GM23248 (cell line): ENCODE measurements around the gene PODXL2. TPM values are rescaled to one million over a fixed set of nuclear protein-coding genes. Genes with fewer than 3 reads are reported as not detected.

Source experiments
- DNase-seq: peaks from one replicate; pipeline ENCODE4 v3.0.0-alpha.2; 2015
- H2AFZ ChIP-seq: fragments of 200-600 bp; sonication (generic); 2 replicates; pipeline ENCODE4 v1.6.1; 2016; ENCODE audit warnings: antibody characterized with exemption
- H3F3A ChIP-seq: fragments of 200-600 bp; sonication (generic); 2 replicates; pipeline ENCODE4 v1.6.1; 2016; ENCODE audit warnings: mild to moderate bottlenecking, antibody characterized with exemption, mixed run types; ENCODE audit not compliant: insufficient read depth
- H3K27ac ChIP-seq: fragments of 200-600 bp; sonication (generic); 2 replicates; pipeline ENCODE4 v1.5.1; 2016; ENCODE audit warnings: mild to moderate bottlenecking
- H3K27me3 ChIP-seq: fragments of 200-600 bp; sonication (generic); replicated peaks from 2 replicates; pipeline ENCODE4 v1.6.1; 2016; ENCODE audit warnings: mild to moderate bottlenecking; ENCODE audit not compliant: insufficient read depth
- H3K36me3 ChIP-seq: fragments of 200-600 bp; sonication (generic); 2 replicates; pipeline ENCODE4 v1.6.1; 2016; ENCODE audit warnings: low read depth, mild to moderate bottlenecking
- H3K4me1 ChIP-seq: fragments of 200-600 bp; sonication (generic); 2 replicates; pipeline ENCODE4 v1.6.1; 2016; ENCODE audit warnings: mild to moderate bottlenecking; ENCODE audit not compliant: insufficient read depth
- H3K4me2 ChIP-seq: fragments of 200-600 bp; sonication (generic); one replicate; pipeline ENCODE4 v1.6.1; 2016; ENCODE audit warnings: mild to moderate bottlenecking; ENCODE audit not compliant: unreplicated experiment
- H3K4me3 ChIP-seq: fragments of 200-600 bp; sonication (generic); 2 replicates; pipeline ENCODE4 v1.5.1; 2016; ENCODE audit warnings: mild to moderate bottlenecking
- H3K79me2 ChIP-seq: fragments of 200-600 bp; sonication (generic); 2 replicates; pipeline ENCODE4 v1.6.1; 2016; ENCODE audit warnings: mild to moderate bottlenecking; ENCODE audit not compliant: insufficient read depth
- H3K9ac ChIP-seq: fragments of 200-600 bp; sonication (generic); 2 replicates; pipeline ENCODE4 v1.6.1; 2016; ENCODE audit warnings: mild to moderate bottlenecking
- H3K9me2 ChIP-seq: fragments of 200-600 bp; sonication (generic); 2 replicates; pipeline ENCODE4 v1.6.1; 2016; ENCODE audit warnings: mixed run types, mild to moderate bottlenecking, moderate library complexity; ENCODE audit not compliant: insufficient read depth
- H3K9me3 ChIP-seq: fragments of 200-600 bp; sonication (generic); one replicate; pipeline ENCODE4 v1.6.1; 2017; ENCODE audit warnings: low read depth
- H4K20me1 ChIP-seq: fragments of 200-600 bp; sonication (generic); 2 replicates; pipeline ENCODE4 v1.6.0; 2016; ENCODE audit not compliant: insufficient read depth
- EZH2 ChIP-seq: fragments of 200-600 bp; sonication (generic); IDR thresholded peaks from 2 replicates; pipeline ENCODE4 v1.6.1; 2018; ENCODE audit warnings: antibody characterized with exemption, mild to moderate bottlenecking; ENCODE audit not compliant: insufficient read depth, poor library complexity, severe bottlenecking
- EZH2phosphoT487 ChIP-seq: fragments of 200-600 bp; sonication (generic); IDR thresholded peaks from 2 replicates; pipeline ENCODE4 v1.6.1; 2018; ENCODE audit warnings: antibody characterized with exemption, moderate library complexity, mild to moderate bottlenecking, low read depth; ENCODE audit not compliant: insufficient read depth
- WGBS, 2 experiments: methylation state at CpG; one replicate each; pipeline ENCODE4 v1.1.6; 2015 to 2017; ENCODE audit warnings: low lambda C conversion rate in 2 of 2, low coverage in 1 of 2; ENCODE audit errors: missing lambda C conversion rate in 2 of 2; 5-methylcytosine and 5-hydroxymethylcytosine counted together
- in situ Hi-C: fragments of 300-500 bp; cut with MboI; formaldehyde crosslinking; loops from 2 replicates; pipeline ENCODE4 v1.15.0; 2020
- polyA plus RNA-seq: library from polyadenylated mRNA; unstranded; fragments of >200 nt; fragmentation: Nextera tagmentation; extraction: Ambion mirVana; gene quantifications from 2 replicates; pipeline ENCODE4 v1.2.1, GENCODE V29; 2016
- total RNA-seq: library from RNA; depleted of rRNA; stranded (reverse); fragments of >200 nt; shearing (Covaris generic); gene quantifications from 2 replicates; pipeline ENCODE4 v1.2.3, GENCODE V29; 2014

PODXL2 gene
- total and polyA plus RNA-seq, 2 experiments from 2014 or later, result 1.8 to 2.5 TPM

DNA sequence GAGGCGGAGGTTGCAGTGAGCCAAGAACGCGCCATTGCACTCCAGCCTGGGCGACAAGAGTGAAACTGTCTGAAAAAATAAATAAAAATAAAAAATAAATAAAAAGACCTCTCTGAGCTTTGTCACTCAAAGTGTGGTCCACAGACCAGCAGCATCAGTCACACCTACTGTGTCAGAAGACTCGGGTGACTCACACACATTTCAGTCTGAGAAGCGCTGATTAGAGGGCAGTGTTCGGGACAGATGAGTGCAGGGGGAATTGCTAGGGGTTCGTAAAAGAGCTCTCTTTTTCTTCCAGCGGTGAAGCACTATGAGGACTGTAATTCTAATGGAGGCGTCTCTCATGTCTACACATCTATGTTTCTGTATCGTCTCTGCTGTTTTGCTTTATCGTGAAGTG is 5.7 kb downstream of the PODXL2 start:
- WGBS, 2 experiments, result 85 to 88% methylated on average over 12 of the region's 12 CpGs

DNA sequence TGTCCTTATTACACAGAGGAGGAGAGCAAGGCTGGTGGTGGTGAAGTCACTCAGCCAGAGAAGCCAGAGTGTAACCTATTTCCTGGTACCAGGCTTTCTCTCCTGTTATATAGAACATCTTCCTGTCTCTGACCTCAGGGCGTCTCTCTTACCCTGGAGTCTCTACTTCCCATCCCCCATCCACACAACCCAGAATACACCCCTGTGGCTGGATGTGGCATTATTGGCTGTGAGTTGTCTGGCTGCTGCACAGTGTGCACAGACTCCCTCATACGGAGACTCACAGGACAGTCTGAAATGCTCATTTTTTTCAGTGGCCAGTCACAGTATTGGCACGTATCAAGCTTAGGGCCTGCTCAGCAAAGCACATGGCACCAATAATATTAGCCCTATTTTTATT is 8.6 kb downstream of the PODXL2 start:
- no peak overlapping the region for H3K4me2 ChIP-seq
- H3K27ac ChIP-seq, result no peak overlapping the region
- no peak overlapping the region for H3K9ac ChIP-seq
- no peaks in the 10 kb centered on the region for H3K79me2 ChIP-seq
- in situ Hi-C loops, result no loop called here
- no peaks in the 10 kb centered on the region for H3K36me3 ChIP-seq
- H2AFZ ChIP-seq, result no peak overlapping the region
- TF ChIP-seq EZH2phosphoT487 (no peak), EZH2 (no peak)
- no peaks in the 10 kb centered on the region for H3K9me3 ChIP-seq
- 0 out of 2 replicates have a peak, but pooled peaks cover 3% of the 10 kb centered on the region for H3F3A ChIP-seq
- H3K4me1 ChIP-seq, result peaks cover 6% of the 10 kb centered on the region; the same call in 1 of the 2 replicates
- H3K4me3 ChIP-seq, result no peak overlapping the region
- DNase-seq, result peak; percentile 46
- 53 to 72% methylated on average over 3 of the region's 3 CpGs for WGBS, 2 experiments
- no peaks in the 10 kb centered on the region for H4K20me1 ChIP-seq
- H3K9me2 ChIP-seq, result no peaks in the 10 kb centered on the region
- no peaks in the 10 kb centered on the region; the same call in 1 of the 2 replicates for H3K27me3 ChIP-seq

More for the DNA sequence above, 5.7 kb downstream of the PODXL2 start:
- H3K4me2 ChIP-seq, result no peak overlapping the region
- no peak overlapping the region for H2AFZ ChIP-seq
- TF ChIP-seq EZH2 (no peak), EZH2phosphoT487 (no peak)
- in situ Hi-C loops, result no loop called here
- H3F3A ChIP-seq, result 0 out of 2 replicates have a peak, but pooled peaks cover 3% of the 10 kb centered on the region
- no peak for DNase-seq
- no peaks in the 10 kb centered on the region for H3K9me2 ChIP-seq
- H3K4me3 ChIP-seq, result no peak overlapping the region
- H3K27ac ChIP-seq, result no peak overlapping the region
- no peaks in the 10 kb centered on the region for H3K79me2 ChIP-seq
- H3K9me3 ChIP-seq, result no peaks in the 10 kb centered on the region
- H3K36me3 ChIP-seq, result no peaks in the 10 kb centered on the region
- H3K4me1 ChIP-seq, result no peaks in the 10 kb centered on the region
- H3K9ac ChIP-seq, result no peak overlapping the region
- no peaks in the 10 kb centered on the region for H4K20me1 ChIP-seq
- peaks cover 7% of the 10 kb centered on the region for H3K27me3 ChIP-seq

DNA sequence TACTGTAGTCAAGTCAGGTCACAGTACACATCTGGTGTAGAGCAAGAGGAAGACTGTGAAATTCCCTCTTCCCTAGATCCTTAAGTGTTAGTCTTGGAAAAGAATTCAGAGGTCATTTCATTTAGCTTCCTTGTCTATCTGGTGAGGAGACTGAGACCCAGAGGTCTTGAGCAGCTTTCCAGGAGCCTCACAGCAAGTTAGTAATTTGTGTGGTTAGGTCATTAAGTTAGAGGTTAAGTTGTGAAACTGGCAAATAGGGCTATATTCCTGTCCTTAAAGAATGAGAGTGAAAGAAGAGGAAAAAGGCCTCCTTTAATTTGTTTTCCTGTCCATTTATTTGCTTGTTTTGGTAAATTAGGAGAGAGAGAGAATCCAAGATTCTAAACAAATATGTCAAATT is 9.0 kb downstream of the PODXL2 start:
- Histone ChIP-seq H3F3A (0 out of 2 replicates have a peak, but pooled peaks cover 3% of the 10 kb centered on the region), H3K4me2 (no peak overlapping the region), H3K9me2 (no peaks in the 10 kb centered on the region), H3K27me3 (no peaks in the 10 kb centered on the region; the same call in 1 of the 2 replicates), H3K4me1 (peaks cover 6% of the 10 kb centered on the region; the same call in 1 of the 2 replicates), H2AFZ (no peak overlapping the region), H3K36me3 (no peaks in the 10 kb centered on the region), H3K4me3 (no peak overlapping the region), H4K20me1 (no peaks in the 10 kb centered on the region), H3K9me3 (no peaks in the 10 kb centered on the region), H3K27ac (no peak overlapping the region), H3K79me2 (no peaks in the 10 kb centered on the region), H3K9ac (no peak overlapping the region)
- DNase-seq, result no peak
- in situ Hi-C loops, result no loop called here
- TF ChIP-seq EZH2phosphoT487, result no peak
- TF ChIP-seq EZH2, result no peak

DNA sequence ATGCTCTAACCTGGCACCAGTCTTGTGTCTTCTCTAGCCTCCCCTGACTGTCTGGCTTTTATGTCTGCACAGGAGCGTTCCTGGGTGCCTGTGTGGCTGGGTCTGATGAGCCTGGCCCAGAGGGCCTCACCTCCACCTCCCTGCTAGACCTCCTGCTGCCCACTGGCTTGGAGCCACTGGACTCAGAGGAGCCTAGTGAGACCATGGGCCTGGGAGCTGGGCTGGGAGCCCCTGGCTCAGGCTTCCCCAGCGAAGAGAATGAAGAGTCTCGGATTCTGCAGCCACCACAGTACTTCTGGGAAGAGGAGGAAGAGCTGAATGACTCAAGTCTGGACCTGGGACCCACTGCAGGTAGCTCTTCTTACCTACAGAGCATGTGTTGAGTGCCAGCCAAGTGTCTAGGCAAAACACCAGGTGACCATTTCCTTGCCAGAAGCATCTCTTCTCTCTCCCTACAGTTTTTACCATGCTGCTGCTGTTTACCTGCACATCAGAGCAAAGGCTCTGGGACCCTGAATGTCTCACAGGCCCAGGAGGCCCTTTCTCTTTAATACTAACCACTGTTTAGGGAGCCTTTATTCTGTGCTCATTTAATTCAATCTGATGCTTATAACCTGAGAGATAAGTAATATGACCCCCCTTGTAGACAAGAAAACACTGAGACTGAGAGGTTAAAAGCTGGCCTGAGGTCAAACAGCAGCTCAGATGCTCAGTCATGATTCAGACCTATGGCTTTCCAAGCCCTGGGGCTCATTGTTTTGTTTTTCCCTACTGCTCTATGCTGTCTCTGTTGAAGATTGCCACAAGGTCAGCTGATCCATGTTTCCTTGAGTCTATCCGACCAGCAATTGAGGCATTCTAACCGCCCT is 10.4 kb downstream of the PODXL2 start:
- Histone ChIP-seq H3K79me2 (no peaks in the 10 kb centered on the region), H3K9ac (no peak overlapping the region), H3F3A (0 out of 2 replicates have a peak, but pooled peaks cover 3% of the 10 kb centered on the region), H3K36me3 (no peaks in the 10 kb centered on the region), H3K4me2 (no peak overlapping the region), H4K20me1 (no peaks in the 10 kb centered on the region), H2AFZ (no peak overlapping the region), H3K9me2 (no peaks in the 10 kb centered on the region), H3K27me3 (no peaks in the 10 kb centered on the region), H3K9me3 (no peaks in the 10 kb centered on the region), H3K4me3 (no peak overlapping the region), H3K4me1 (peaks cover 6% of the 10 kb centered on the region; the same call in 1 of the 2 replicates), H3K27ac (no peak overlapping the region)
- DNase-seq, result peak; percentile 70
- TF ChIP-seq EZH2 (no peak), EZH2phosphoT487 (no peak)
- in situ Hi-C loops, result no loop called here
- 69 to 79% methylated on average over 5 of the region's 5 CpGs for WGBS, 2 experiments
